HepG2 (cell line): ENCODE data around the gene TTLL13. TPM values are rescaled to one million over a fixed set of nuclear protein-coding genes. Genes with fewer than 3 reads are reported as not detected.

ENCODE experiments used
- ATAC-seq: fragments of 200-7000 bp; cut with Tn5 transposase; 3 replicates; pipeline ENCODE4 v1.9.1; 2020; ENCODE audit warnings: mild to moderate bottlenecking, moderate library complexity
- BruUV-seq: library from RNA; stranded (reverse); fragments of 400-500 nt; replicated peaks from 2 replicates; lab custom pipeline; 2021; lab: Mats Ljungman, UMichigan
- CTCF ChIA-PET: fragments of 300-600 bp; formaldehyde crosslinking; extraction: SDS; loops from one replicate; lab custom pipeline; 2021; ENCODE audit warnings: low total read pairs, inconsistent platforms, low intra/inter-chr PET ratio; lab: Yijun Ruan, JAX
- POLR2A ChIA-PET: fragments of 350-600 bp; sonication (Branson Sonifier 250); formaldehyde crosslinking; loops from one replicate; lab custom pipeline; 2020; ENCODE audit warnings: antibody characterized with exemption, inconsistent platforms; lab: Yijun Ruan, JAX
- DNase-seq: peaks from one replicate; pipeline ENCODE4 v3.0.0-alpha.2; 2015; ENCODE audit warnings: low spot score
- FAIRE-seq: peaks from 3 replicates; lab custom pipeline; 2011; peaks lifted over from hg19 to GRCh38; lab: Jason Lieb, UNC
- H2AFZ ChIP-seq: one replicate; pipeline ENCODE4 v1.6.1; 2011; ENCODE audit warnings: low read length, inconsistent platforms
- H3K27ac ChIP-seq: fragments of 300-600 bp; 3 replicates; pipeline ENCODE4 v1.8.0; 2011; ENCODE audit warnings: mixed run types, mild to moderate bottlenecking, mixed read lengths, low read length, inconsistent platforms; ENCODE audit not compliant: insufficient read depth; ENCODE audit errors: extremely low read length
- H3K27me3 ChIP-seq, 2 experiments: fragments of 200-600 bp in 1 of 2; 2 replicates in 1 of 2; 3 replicates in 1 of 2; pipeline versions ENCODE4 v1.6.0 to v1.8.0; 2011; ENCODE audit warnings: low read length in 2 of 2, mild to moderate bottlenecking in 2 of 2, moderate library complexity in 2 of 2, inconsistent platforms in 1 of 2; ENCODE audit not compliant: insufficient read depth in 2 of 2, control insufficient read depth in 1 of 2
- H3K36me3 ChIP-seq, 2 experiments: fragments of 200-600 bp in 1 of 2; replicated peaks in 1 of 2; 2 replicates in 1 of 2; 3 replicates in 1 of 2; pipeline versions ENCODE4 v1.5.1 to v1.8.0; 2011; ENCODE audit warnings: low read length in 2 of 2, inconsistent platforms in 1 of 2; ENCODE audit not compliant: insufficient read depth in 2 of 2, control insufficient read depth in 1 of 2
- H3K4me1 ChIP-seq: 2 replicates; pipeline ENCODE4 v1.5.1; 2012; ENCODE audit warnings: low read length, inconsistent platforms; ENCODE audit not compliant: insufficient read depth
- H3K4me2 ChIP-seq: 2 replicates; pipeline ENCODE4 v1.6.0; 2011; ENCODE audit warnings: low read depth, low read length, inconsistent platforms
- H3K4me3 ChIP-seq, 3 experiments: fragments of 200-600 bp in 1 of 3; sonication (generic), shearing (Covaris generic) in 1 of 3; replicated peaks in 1 of 3; 2 replicates each; pipeline ENCODE4 v1.5.1; 2011 to 2016; ENCODE audit warnings: low read length in 3 of 3, inconsistent platforms in 2 of 3, low read depth in 2 of 3, mild to moderate bottlenecking in 2 of 3, control low read depth in 1 of 3, mixed read lengths in 1 of 3; ENCODE audit not compliant: insufficient read depth in 1 of 3
- H3K79me2 ChIP-seq: one replicate; pipeline ENCODE4 v1.6.1; 2011; ENCODE audit warnings: low read length, inconsistent platforms; ENCODE audit not compliant: insufficient read depth
- H3K9ac ChIP-seq: 2 replicates; pipeline ENCODE4 v1.6.0; 2011; ENCODE audit warnings: mild to moderate bottlenecking, low read depth, low read length, inconsistent platforms; ENCODE audit not compliant: insufficient read depth
- H3K9me3 ChIP-seq: 2 replicates; pipeline ENCODE4 v1.5.1; 2012; ENCODE audit warnings: mild to moderate bottlenecking, low read length
- H4K20me1 ChIP-seq: 2 replicates; pipeline ENCODE4 v1.6.0; 2011; ENCODE audit warnings: inconsistent platforms, mild to moderate bottlenecking, low read length, moderate library complexity; ENCODE audit not compliant: insufficient read depth
- ATF7-NPFF ChIP-seq: sonication (generic); formaldehyde crosslinking; IDR thresholded peaks from 2 replicates; pipeline ENCODE4 v1.8.1; 2023; ENCODE audit warnings: mild to moderate bottlenecking, low read depth, missing genetic modification reagents, moderate library complexity
- BCL6 ChIP-seq: IDR thresholded peaks from 2 replicates; pipeline ENCODE4 v1.6.1; 2016; ENCODE audit warnings: missing genetic modification reagents, missing compliant biosample characterization
- FOXP1 ChIP-seq, 2 experiments: fragments of 450-650 bp in 1 of 2; IDR thresholded peaks; 2 replicates each; pipeline ENCODE4 v1.6.1; 2017 to 2018; ENCODE audit warnings: antibody characterized with exemption in 1 of 2
- HNRNPL ChIP-seq: fragments of 200-400 bp; formaldehyde crosslinking; IDR thresholded peaks from 2 replicates; pipeline ENCODE4 v1.6.1; 2017; ENCODE audit warnings: mild to moderate bottlenecking, low read depth, low read length
- HOXA3 ChIP-seq: sonication (generic); formaldehyde crosslinking; IDR thresholded peaks from 2 replicates; pipeline ENCODE4 v1.5.0; 2020; ENCODE audit warnings: missing genetic modification reagents
- NFE2L1 ChIP-seq: sonication (generic); formaldehyde crosslinking; IDR thresholded peaks from 2 replicates; pipeline ENCODE4 v1.4.0; 2020; ENCODE audit warnings: missing genetic modification reagents, mild to moderate bottlenecking, borderline replicate concordance
- PAXIP1 ChIP-seq: sonication (generic); formaldehyde crosslinking; conservative IDR thresholded peaks from 2 replicates; pipeline ENCODE4 v1.4.0; 2020; ENCODE audit warnings: mild to moderate bottlenecking, missing genetic modification reagents, moderate library complexity
- TAF1 ChIP-seq: sonication (generic); formaldehyde crosslinking; IDR thresholded peaks from 2 replicates; pipeline ENCODE4 v1.4.0; 2020; ENCODE audit warnings: missing genetic modification reagents
- TP53 ChIP-seq: sonication (generic); formaldehyde crosslinking; conservative IDR thresholded peaks from 2 replicates; pipeline ENCODE4 v1.4.0; 2020; ENCODE audit warnings: missing genetic modification reagents
- ZBTB14 ChIP-seq: sonication (generic); formaldehyde crosslinking; IDR thresholded peaks from 2 replicates; pipeline ENCODE4 v1.4.0; 2020; ENCODE audit warnings: missing genetic modification reagents
- ZNF333 ChIP-seq: sonication (generic); formaldehyde crosslinking; IDR thresholded peaks from 2 replicates; pipeline ENCODE4 v1.4.0; 2020; ENCODE audit warnings: mild to moderate bottlenecking, missing genetic modification reagents, borderline replicate concordance
- ZNF512B ChIP-seq: sonication (generic); formaldehyde crosslinking; IDR thresholded peaks from 2 replicates; pipeline ENCODE4 v1.5.1; 2020; ENCODE audit warnings: missing genetic modification reagents, mild to moderate bottlenecking, borderline replicate concordance
- ZNF619 ChIP-seq: sonication (generic); formaldehyde crosslinking; IDR thresholded peaks from 2 replicates; pipeline ENCODE4 v1.4.0; 2020; ENCODE audit warnings: mild to moderate bottlenecking, missing genetic modification reagents
- ZNF772 ChIP-seq: sonication (generic); formaldehyde crosslinking; IDR thresholded peaks from 2 replicates; pipeline ENCODE4 v1.5.0; 2020; ENCODE audit warnings: mild to moderate bottlenecking, missing genetic modification reagents
- ZSCAN29 ChIP-seq: sonication (generic); formaldehyde crosslinking; conservative IDR thresholded peaks from 2 replicates; pipeline ENCODE4 v1.4.0; 2020; ENCODE audit warnings: mild to moderate bottlenecking, missing genetic modification reagents
- ZSCAN31 ChIP-seq: sonication (generic); formaldehyde crosslinking; IDR thresholded peaks from 2 replicates; pipeline ENCODE4 v1.5.0; 2020; ENCODE audit warnings: low read depth, mild to moderate bottlenecking, missing genetic modification reagents
- WGBS: methylation state at CpG from one replicate; pipeline ENCODE4 v1.1.6; 2017; ENCODE audit warnings: low lambda C conversion rate; 5-methylcytosine and 5-hydroxymethylcytosine counted together
- in situ Hi-C: cut with HindIII; loops from 2 replicates; pipeline ENCODE4 v1.10.0; 2017; ENCODE audit warnings: low pct_unique_long_range_greater_than_20kb; ENCODE audit not compliant: extremely low pct_ligation_motif_present
- intact Hi-C: fragments of 100-400 bp; cut with micrococcal nuclease; formaldehyde crosslinking; loops from one replicate; pipeline ENCODE4 v1.10.0; 2022; ENCODE audit not compliant: unreplicated experiment
- polyA plus RNA-seq, 8 experiments: library from polyadenylated mRNA; depleted of rRNA in 3 of 8; stranded (reverse) in 7 of 8; unstranded in 1 of 8; fragments of >200 nt; fragmentation: Illumina TruSeq in 4 of 8; extraction: Trizol in 4 of 8; gene quantifications; 2 replicates each; pipeline versions ENCODE4 v1.2.1 to v1.2.3, GENCODE V29; 2011 to 2016; ENCODE audit warnings: low read depth in 4 of 8, missing spikeins in 1 of 8, mixed read lengths in 1 of 8; ENCODE audit not compliant: insufficient read depth in 1 of 8
- total RNA-seq, 5 experiments: library from RNA; depleted of rRNA; stranded (reverse); fragments of >200 nt; fragmentation: Illumina TruSeq; extraction: Trizol; gene quantifications; 2 replicates each; pipeline ENCODE4 v1.2.3, GENCODE V29; 2016; ENCODE audit warnings: low read depth in 1 of 5

The TTLL13 gene
- total and polyA plus RNA-seq, 2 of the 13 experiments (the other 11 are each of a cell fraction or from before 2014, with no cell fraction given) = 0.07 to 0.29 TPM

- ChIA-PET POLR2A (interaction anchor here (1.2 kb wide), 1 partner anchor 35 kb away, joined by 3 read pairs; the partner anchor contains the start of gene NGRN), CTCF (no interaction called here)
- FAIRE-seq (peak; percentile 64), DNase-seq (peak; percentile 58), ATAC-seq (peak; percentile 97)
- H3K27ac ChIP-seq = no peak overlapping the region
- peak overlapping the region; percentile 45 for H3K4me2 ChIP-seq
- in situ Hi-C loops = loop anchor here (10.0 kb wide), 1 partner anchor 304 kb away; no protein-coding TSS in a partner anchor
- H3K79me2 ChIP-seq = no peaks in the 10 kb centered on the region
- H3K9me3 ChIP-seq = no peaks in the 10 kb centered on the region
- H2AFZ ChIP-seq = no peak overlapping the region
- no peak overlapping the region for H3K9ac ChIP-seq
- no peaks in the 10 kb centered on the region for H3K36me3 ChIP-seq
- 43% methylated on average over 6 of the region's 21 CpGs for WGBS
- H3K27me3 ChIP-seq = no peaks in the 10 kb centered on the region
- H4K20me1 ChIP-seq = no peaks in the 10 kb centered on the region
- intact Hi-C loops = no loop called here
- no TSS peak for BruUV-seq
- H3K4me3 ChIP-seq = peak overlapping the region in 1 of 3 experiments; percentile 24; a peak in 1 of 6 replicates
- peaks cover 23% of the 10 kb centered on the region for H3K4me1 ChIP-seq
- TF ChIP-seq ZNF333 (CRISPR knock-in tag) = 0 out of 2 replicates have a peak, but pooled peaks have one; percentile 36
- TF ChIP-seq ZSCAN29 (CRISPR knock-in tag) = 0 out of 2 replicates have a peak, but pooled peaks have one; percentile 12
- no peak for TF ChIP-seq ZBTB14
- peak; percentile 99 for TF ChIP-seq BCL6 (CRISPR knock-in tag)
- no peak; the same call in 1 of the 2 replicates for TF ChIP-seq TAF1
- TF ChIP-seq NFE2L1 (CRISPR knock-in tag) = no peak
- 0 out of 2 replicates have a peak, but pooled peaks have one; percentile 14 for TF ChIP-seq HNRNPL
- 0 out of 2 replicates have a peak, but pooled peaks have one; percentile 54 for TF ChIP-seq ZSCAN31 (CRISPR knock-in tag)
- no peak for TF ChIP-seq PAXIP1
- TF ChIP-seq ATF7-NPFF (CRISPR knock-in tag) = 0 out of 2 replicates have a peak, but pooled peaks have one; percentile 42
- TF ChIP-seq TP53 = no peak
- TF ChIP-seq ZNF772 (CRISPR knock-in tag) = 0 out of 2 replicates have a peak, but pooled peaks have one; percentile 37
- TF ChIP-seq ZNF619 = no peak
- no peak for TF ChIP-seq FOXP1 (IDR thresholded peaks at IDR 0.05)
- TF ChIP-seq FOXP1 (CRISPR knock-in tag; IDR thresholded peaks at IDR 0.05) = no peak
- TF ChIP-seq HOXA3 (CRISPR knock-in tag) = 0 out of 2 replicates have a peak, but pooled peaks have one; percentile 17
- TF ChIP-seq ZNF512B (CRISPR knock-in tag) = no peak; the same call in 1 of the 2 replicates
Measured at GRCh38 chr15:90300988-90301706, 51.8 kb downstream of the TTLL13 start.
